GM18870 (cell line): ENCODE data around the gene ELFN2.

ENCODE experiments used
- ATAC-seq: cut with Tn5 transposase; IDR thresholded peaks from one replicate; pipeline ENCODE4 v1.9.1; 2021; ENCODE audit warnings: moderate library complexity; ENCODE audit not compliant: unreplicated experiment

ELFN2 gene

DNA sequence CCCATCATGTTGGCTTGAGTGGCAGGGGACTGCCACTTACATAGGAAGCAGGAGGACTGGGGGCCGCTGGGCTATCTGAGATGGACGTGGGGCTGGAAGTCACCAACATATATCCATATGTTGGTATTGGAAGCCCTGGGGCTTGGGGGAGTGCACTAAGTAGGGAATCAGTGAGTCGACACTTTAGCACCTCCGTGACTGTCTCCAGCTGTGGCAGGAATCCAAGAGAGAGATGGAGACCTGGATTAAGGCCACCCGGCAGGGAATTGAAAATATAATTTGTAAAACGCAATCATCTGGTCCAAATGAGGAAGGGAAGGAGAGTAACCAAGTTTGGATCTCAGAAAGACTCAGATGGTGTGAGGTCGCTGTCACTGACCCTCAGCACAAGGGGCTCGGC is 68.4 kb downstream of the ELFN2 start:
- no peak for ATAC-seq

GRCh38 chr22:37358386-37358785 is 68.9 kb downstream of the ELFN2 start:
- no peak for ATAC-seq

DNA sequence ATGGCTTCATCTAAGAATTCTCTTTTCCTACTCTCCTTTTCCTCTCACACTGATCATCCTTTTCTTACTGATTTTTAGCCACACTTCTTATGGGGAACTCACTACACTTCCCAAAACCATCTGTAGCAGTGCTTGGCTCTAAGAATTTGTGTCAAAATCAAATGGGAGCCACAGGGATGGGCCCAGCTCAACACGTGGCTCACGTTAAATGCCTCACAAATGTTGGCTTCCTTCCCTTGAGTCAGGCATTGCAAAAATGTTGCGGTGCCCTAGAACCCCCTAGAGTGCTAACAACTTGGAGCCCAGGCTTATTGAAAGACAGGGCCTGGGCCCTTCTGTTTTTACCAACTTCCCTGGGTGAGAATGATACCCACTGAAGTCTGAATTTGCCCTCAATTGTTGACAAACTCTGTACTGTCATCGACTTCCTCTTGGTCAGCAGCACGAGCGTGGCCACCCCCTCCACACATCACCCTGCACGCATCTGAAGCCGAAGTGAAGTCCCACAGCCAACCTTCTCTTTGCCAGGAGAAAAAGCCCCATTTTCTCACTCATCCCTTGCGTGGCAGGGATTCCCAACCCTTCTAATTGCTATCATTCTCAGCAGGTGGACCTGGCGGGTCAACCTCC is 69.7 kb downstream of the ELFN2 start:
- no peak for ATAC-seq

- no peak for ATAC-seq
These were observed 70.4 kb downstream of the ELFN2 start for GRCh38 chr22:37356922-37357321.

- no peak for ATAC-seq
These were observed 72.1 kb downstream of the ELFN2 start for GRCh38 chr22:37355174-37355573.

DNA sequence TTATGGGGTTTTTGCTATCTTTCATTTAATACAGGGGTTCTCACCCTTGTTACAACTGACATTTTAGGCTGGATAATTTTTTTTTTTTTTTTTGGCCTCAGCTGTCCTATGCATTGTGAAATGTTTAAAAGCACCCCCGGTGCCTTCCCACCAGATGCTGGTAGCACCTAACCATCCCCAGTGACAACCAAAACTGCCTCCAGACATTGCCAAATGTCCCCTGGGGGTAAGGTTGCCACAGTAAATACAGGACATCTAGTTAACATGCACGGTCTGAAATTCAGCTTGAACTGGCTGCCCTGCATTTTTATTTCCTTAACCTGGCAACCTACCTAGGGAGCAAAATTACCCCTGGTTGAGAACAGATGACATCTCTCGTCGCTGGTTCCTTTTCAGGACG is 72.6 kb downstream of the ELFN2 start:
- ATAC-seq, result no peak

- ATAC-seq, result no peak
These were observed 73.0 kb downstream of the ELFN2 start for GRCh38 chr22:37354261-37354660.

DNA sequence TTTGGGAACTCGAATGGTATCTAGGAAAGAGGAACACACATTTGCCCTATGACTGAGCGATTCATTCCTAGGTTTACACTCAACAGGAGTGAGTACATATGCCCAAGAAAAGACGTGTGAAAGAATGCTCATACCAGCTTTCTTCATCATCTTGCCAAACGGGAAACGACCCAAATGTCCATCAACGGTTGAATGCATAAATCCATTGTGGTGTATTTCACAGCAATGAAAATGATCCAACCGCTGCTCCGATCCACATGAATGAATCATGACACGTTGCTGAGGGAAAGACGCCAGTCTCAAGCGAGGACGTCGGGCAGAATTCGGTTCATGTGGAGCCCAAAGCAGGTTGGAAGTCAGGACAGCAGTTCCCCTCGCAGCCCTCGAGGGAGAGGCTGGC is 73.4 kb downstream of the ELFN2 start:
- no peak for ATAC-seq

DNA sequence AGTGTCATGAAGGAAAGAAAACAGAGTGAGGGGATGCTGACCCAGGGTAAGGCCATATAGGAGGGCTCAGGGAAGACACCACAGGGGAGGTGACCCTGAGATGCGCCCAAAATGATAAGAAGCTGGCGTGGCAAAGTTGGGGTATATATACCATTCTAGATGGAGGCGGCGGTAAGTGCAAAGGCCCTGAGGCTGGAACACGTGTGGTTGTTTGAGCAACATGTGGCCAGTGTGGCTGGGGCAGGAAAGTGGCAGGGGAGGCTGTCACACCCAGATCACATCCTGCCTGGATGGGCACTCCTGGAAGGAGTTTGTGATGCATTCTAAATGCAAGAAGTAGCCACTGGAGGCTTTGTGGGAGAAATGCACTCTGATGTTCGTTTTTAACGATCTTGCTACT is 74.8 kb downstream of the ELFN2 start:
- ATAC-seq, result no peak

DNA sequence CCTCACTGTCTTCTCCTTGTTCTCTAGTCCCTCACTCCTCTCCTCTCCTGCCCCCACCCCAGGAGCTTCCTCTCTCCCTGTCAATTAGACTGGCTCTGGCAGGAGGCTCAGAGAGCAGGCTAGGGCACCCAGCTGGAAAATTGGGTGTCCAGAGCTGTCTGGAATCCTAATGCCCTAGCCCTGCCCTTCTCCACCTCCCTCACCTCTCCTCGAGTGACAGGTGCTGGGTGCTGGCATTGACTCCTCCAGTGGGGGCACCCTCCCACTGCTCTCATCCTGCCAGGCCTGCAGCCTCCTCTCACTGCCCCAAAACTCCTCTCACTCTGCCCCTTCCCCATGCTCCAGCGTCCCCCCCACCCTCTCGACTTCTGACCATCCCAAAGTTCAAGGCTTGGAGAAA is 76.0 kb downstream of the ELFN2 start:
- no peak for ATAC-seq

- no peak for ATAC-seq
These were observed 78.0 kb downstream of the ELFN2 start for GRCh38 chr22:37349043-37349814.

DNA sequence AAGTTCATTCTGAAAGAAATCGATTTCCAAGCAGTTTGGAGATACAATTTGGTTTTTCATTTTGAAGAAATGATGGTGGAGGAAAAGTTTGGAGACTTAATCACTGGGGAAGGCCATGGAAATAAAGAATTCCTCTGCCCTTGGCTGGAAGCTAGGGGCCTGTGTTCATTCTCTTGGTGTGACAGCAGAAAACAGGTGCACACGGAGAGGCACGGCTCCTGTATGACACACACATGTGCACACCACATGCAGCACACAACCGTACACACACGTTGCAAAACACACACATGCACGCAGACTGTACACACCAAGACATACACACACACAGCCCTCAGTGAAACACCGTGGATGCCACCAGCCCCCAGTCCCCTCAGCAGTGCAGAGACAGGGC is 80.8 kb downstream of the ELFN2 start:
- ATAC-seq, result no peak

DNA sequence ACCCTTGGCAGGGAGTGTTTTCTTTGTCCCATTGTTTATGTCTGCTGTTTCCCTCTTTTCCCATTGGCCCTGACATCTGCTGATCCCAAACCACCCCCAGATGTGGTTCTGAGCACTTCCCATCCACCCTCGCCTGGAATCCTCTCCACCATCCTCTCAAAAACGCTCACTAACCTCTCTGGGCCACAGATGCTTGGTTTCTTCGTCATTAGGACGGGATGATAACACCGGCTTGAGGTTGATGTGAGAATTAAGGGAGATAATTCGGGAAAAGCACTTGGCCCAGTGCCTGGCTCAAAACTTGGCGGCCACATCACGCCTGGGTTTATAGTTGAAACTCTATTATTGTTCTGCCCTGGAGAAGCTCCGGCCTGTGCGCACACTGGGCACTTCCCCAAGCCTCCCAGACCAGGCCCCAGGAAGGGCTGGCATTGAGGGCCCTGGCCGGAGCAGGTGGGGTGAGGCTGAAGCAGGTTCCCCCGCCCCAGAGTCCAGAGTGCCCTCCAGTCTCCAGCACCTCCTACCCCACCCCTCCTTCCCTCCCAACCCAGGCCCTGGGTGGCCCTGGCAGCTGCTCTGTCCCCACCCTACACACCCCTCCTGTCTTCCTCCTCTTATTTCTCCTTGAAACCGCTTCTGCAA is 81.3 kb downstream of the ELFN2 start:
- no peak for ATAC-seq

GRCh38 chr22:37344735-37345449 is 82.4 kb downstream of the ELFN2 start:
- ATAC-seq, result no peak

- ATAC-seq, result no peak
These were observed 83.2 kb downstream of the ELFN2 start for GRCh38 chr22:37343863-37344734.

DNA sequence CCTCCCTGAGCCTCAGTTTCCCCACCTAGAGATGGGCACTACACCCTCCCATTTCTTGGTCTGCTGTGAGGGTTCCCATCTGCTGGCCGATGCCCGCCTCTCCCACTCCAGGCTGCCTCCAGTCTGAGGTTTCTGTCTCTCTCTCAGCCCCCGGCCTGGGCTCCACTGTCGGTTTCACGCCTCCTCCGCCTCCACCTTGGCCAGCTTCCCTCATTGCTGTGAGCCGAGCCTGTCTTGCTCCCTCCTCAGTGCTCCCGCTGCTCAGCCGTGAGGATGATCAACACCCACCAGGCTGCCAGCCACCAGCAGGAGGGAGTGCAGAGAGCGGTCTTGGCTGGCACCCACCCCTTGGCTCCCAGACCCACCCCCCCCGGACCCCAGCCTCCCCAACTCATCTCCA is 83.9 kb downstream of the ELFN2 start:
- no peak for ATAC-seq

GRCh38 chr22:37342065-37342464 is 85.2 kb downstream of the ELFN2 start:
- ATAC-seq, result no peak

DNA sequence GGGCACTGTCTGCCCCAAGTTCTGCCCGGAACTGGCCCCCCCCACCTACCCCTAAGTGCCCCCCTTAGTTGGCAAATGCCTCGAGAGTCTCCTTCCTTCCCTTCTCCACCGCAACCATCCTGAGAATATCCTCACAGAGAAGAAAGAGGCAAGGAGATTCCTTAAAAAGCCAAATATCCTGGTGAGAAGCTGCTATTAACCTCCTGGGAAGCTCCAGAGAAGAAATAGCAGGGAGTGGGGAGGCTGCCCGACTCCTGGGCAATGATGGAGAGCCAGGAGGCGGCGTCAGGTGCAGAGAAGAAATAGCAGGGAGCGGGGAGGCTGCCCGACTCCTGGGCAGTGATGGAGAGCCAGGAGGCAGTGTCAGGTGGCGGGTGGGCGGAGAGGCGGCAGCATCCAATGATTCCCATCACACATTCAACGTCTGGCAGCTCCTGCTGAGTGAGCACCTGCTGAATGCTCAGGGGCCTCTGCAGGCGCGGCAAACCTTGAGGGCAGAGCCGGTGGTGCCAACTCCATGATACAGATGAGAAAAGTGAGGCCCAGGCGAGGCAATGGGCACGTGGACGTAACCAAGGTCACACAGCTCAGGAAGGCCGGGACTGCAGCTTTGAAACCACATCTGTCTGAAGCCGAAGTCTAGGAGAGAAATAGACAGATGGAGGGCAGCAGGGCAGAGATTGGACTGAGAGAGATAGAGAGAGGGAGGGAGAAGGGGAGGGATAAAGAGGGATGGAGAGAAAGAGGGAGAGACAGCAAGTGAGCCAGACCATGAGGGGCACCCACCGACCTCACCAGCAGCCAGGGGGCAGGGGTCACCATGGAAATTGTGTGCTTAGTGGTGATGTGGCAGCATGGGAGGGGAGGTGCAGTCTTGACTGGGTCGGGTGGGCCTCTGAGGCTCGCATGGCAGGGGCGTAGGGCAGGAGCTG is 86.7 kb downstream of the ELFN2 start:
- ATAC-seq, result no peak

DNA sequence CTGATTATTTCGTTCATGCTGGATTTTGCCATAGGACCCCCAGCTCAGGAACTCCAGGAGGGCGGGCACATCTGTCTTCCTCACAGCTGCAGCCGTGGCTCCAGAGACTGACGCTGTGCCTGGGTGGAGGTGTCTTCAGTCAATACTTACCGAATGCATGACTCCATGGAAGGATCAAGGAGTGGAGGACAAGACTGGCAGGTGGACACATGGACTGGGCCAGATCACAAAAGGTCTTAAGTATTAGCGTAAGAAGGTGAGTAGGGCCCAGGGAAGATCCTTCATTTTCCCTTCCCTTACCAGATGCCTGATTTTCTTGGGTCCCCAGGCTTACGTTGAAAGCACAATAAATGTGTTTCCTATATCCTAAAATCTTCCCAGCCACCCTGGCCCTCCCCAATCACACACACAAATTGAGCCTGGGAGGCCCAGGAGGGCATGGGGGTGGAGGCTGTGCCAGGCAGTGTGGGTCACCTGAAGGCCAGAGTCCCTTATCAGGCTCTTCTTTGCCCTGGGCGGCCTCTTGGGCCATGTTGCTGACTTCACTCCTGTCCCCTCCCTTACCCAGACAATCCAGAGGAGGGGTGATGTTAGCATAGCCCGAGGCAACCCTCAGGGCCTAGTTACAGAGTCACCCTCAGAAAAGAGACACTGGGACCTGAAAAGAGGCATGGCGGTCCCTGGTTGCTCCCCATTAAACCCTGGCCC is 88.6 kb downstream of the ELFN2 start:
- ATAC-seq, result no peak
